Measurements from ENCODE around the gene GOLGB1. TPM values are rescaled to one million over a fixed set of nuclear protein-coding genes. Genes with fewer than 3 reads are reported as not detected.

Gene GOLGB1
- total RNA-seq, 2 experiments from 2014 or later, result 19.0 to 19.5 TPM

DNA sequence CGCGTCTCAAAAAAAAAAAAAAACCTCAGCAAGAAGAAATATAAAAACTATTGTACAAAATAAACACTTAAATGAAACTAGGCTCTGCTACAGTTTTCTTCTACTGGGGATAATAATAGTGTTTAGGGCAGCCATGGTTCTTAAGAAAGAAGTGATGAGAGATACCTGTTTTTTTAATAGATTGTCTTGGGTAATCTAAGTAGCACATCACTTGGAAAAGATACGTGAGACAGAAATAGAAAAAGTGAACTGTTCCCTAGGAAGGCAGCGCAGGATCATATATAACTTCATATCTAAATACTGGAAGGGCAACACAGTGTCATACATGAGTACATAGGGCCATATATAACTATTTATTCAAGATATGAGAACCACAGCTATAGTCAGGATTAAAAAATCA is 11.9 kb downstream of the GOLGB1 start:
- no peak overlapping the region for H3K4me3 Mint-ChIP-seq
- ATAC-seq (no peak), DNase-seq (no peak)
- H3K36me3 Mint-ChIP-seq (ENCODE audit: low read depth), result peaks cover 8% of the 10 kb centered on the region
- intact Hi-C loops (cut with DNase I, micrococcal nuclease), result loop anchor here (5.0 kb wide), 2 partner anchors 85 to 365 kb away; no protein-coding TSS in a partner anchor
- H3K27me3 Mint-ChIP-seq, result no peaks in the 10 kb centered on the region
- H3K27ac Mint-ChIP-seq, result no peak overlapping the region
- peaks cover 1% of the 10 kb centered on the region for H3K9me3 Mint-ChIP-seq (ENCODE audit: low read depth)
- ChIA-PET CTCF (no interaction called here), POLR2A (no interaction called here)
- peaks cover 49% of the 10 kb centered on the region for H3K4me1 Mint-ChIP-seq

DNA sequence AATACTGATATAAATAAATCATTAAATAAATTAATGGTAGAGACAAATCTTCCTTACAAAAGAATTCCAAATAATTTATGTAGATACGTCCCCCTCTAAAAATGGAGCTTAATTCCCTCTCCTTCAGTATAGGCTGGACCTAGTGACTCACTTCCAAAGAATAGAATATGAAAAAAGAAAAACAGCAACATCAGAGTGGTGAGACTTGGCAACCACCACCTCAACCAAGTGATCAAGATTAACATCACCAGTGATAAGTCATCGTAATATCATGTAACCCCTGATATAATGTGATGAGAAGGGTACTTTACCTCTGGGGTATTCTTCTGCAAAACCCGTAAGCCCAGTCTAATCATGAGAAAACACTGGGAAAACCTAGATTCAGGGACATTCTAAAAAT is 13.4 kb downstream of the GOLGB1 start:
- ATAC-seq (peak; percentile 69), DNase-seq (peak; percentile 18)
- ChIA-PET CTCF (interaction anchor here (0.5 to 1.0 kb wide), 4 partner anchors 24 to 302 kb away, joined by 3 read pairs; no protein-coding TSS in a partner anchor), POLR2A (interaction anchor here (0.8 kb wide), 1 partner anchor 680 kb away, joined by 3 read pairs; no protein-coding TSS in a partner anchor)
- intact Hi-C loops (cut with DNase I, micrococcal nuclease), result loop anchor here (5.0 kb wide), 2 partner anchors 84 to 366 kb away; no protein-coding TSS in a partner anchor
- Mint-ChIP-seq H3K4me1 (peaks cover 50% of the 10 kb centered on the region), H3K36me3 (ENCODE audit: low read depth) (peaks cover 5% of the 10 kb centered on the region), H3K9me3 (ENCODE audit: low read depth) (peaks cover under 1% of the 10 kb centered on the region), H3K27ac (peak overlapping the region; percentile 65), H3K4me3 (no peak overlapping the region), H3K27me3 (no peaks in the 10 kb centered on the region)

DNA sequence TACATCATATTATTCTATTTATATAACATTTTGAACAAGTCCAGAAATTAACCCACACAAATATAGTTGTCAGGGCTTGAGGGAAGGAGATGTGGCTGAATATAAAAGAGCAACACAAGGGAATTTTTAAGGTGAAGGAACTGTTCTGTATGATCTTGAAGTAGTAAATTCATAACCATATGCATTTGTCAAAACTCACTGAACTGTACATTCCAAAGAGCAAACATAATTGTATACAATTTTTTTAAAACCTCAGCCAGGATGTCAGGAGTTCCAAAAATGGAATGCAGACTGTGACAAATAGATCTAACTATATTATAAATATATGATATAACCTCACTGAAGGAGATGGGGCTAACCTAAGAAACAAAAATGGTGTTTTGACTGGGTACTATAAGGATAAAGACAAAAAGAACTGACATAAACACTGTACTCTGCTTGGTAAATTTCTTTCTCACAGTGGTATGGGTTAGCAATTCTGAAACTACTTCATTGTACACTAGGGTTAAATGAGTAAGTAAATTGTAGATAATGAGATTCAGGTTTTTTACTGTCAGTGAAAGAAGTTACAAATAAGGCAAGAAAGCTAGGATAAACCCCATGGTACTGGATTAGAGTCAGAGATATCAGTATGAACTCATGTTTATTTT is 14.4 kb downstream of the GOLGB1 start:
- H3K27ac Mint-ChIP-seq, result no peak overlapping the region
- intact Hi-C loops (cut with DNase I, micrococcal nuclease), result loop anchor here (1.0 to 5.0 kb wide), 3 partner anchors 14 to 367 kb away; partner anchors contain the start of gene GOLGB1 (in 1 of the 2)
- no peak overlapping the region for H3K4me3 Mint-ChIP-seq
- DNase-seq, result no peak
- H3K9me3 Mint-ChIP-seq (ENCODE audit: low read depth), result no peaks in the 10 kb centered on the region
- ChIA-PET CTCF (no interaction called here), POLR2A (interaction anchor here (0.8 kb wide), 1 partner anchor 681 kb away, joined by 3 read pairs; no protein-coding TSS in a partner anchor)
- H3K4me1 Mint-ChIP-seq, result peaks cover 46% of the 10 kb centered on the region
- no peaks in the 10 kb centered on the region for H3K27me3 Mint-ChIP-seq
- peak; percentile 97 for ATAC-seq
- peaks cover 5% of the 10 kb centered on the region for H3K36me3 Mint-ChIP-seq (ENCODE audit: low read depth)

DNA sequence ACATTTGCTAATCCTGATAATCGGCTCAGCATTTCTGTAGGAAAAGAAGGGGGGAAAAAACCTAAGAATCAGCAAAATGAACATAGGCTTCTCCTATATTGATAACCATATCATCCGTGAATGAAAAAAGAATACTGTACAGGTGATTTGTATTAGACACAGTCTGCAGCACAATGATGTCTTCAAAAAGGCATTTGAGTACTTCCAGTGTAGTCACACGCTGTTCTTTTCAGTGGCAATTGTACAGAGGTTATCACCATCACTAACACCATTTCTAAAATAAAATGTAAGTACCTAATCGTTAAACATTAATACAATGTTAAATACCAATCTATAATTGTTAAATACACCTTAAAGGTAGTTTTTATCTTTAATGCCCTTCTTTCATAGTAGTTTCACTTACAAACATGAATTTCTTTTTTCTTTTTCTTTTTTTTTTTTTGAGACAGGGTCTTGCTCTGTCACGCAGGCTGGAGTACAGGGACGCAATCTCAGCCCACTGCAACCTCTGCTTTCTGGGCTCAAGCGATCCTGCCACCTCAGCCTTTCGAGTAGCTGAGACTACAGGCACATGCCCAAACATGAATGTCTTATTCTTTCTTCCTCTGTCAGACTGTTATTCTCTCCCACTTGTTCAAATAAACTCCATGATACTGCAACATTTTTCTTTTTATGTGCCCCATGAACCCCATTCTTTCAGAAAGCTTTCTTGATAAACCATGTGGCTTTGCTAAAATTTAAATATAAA is 18.4 kb downstream of the GOLGB1 start:
- ChIA-PET CTCF (interaction anchor here (0.7 kb wide), 1 partner anchor 17 kb away, joined by 3 read pairs; no protein-coding TSS in a partner anchor), POLR2A (no interaction called here)
- no peaks in the 10 kb centered on the region for H3K27me3 Mint-ChIP-seq
- no peak overlapping the region for H3K4me3 Mint-ChIP-seq
- peaks cover 8% of the 10 kb centered on the region for H3K36me3 Mint-ChIP-seq (ENCODE audit: low read depth)
- no peaks in the 10 kb centered on the region for H3K9me3 Mint-ChIP-seq (ENCODE audit: low read depth)
- ATAC-seq (no peak), DNase-seq (no peak)
- H3K27ac Mint-ChIP-seq, result no peak overlapping the region
- H3K4me1 Mint-ChIP-seq, result peaks cover 23% of the 10 kb centered on the region
- intact Hi-C loops (cut with DNase I, micrococcal nuclease), result no loop called here

DNA sequence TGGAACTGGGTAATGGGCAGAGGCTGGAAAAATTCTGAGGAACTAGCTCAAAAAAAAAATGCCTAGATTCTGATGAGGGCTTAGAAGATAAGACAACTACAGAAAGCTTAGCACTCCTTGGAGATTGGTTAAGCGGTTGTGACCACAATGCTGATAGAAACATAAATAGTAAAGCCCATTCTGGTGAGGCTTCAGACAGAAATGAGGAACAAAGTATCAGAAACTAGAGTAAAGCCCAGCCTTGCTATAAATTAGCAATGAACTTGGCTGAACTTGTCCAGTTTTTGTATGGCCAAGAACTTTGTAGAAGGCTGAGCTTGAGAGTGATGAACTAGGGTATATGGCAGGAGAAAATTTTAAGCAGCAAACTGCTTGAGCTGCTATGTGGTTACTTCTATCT is 25.4 kb downstream of the GOLGB1 start:
- DNase-seq (no peak), ATAC-seq (no peak)
- Mint-ChIP-seq H3K27ac (no peak overlapping the region), H3K27me3 (no peaks in the 10 kb centered on the region), H3K36me3 (ENCODE audit: low read depth) (peaks cover 42% of the 10 kb centered on the region), H3K4me1 (no peaks in the 10 kb centered on the region), H3K4me3 (no peak overlapping the region), H3K9me3 (ENCODE audit: low read depth) (no peaks in the 10 kb centered on the region)
- intact Hi-C loops (cut with DNase I, micrococcal nuclease), result no loop called here
- CTCF ChIA-PET, result no interaction called here
- POLR2A ChIA-PET, result no interaction called here

DNA sequence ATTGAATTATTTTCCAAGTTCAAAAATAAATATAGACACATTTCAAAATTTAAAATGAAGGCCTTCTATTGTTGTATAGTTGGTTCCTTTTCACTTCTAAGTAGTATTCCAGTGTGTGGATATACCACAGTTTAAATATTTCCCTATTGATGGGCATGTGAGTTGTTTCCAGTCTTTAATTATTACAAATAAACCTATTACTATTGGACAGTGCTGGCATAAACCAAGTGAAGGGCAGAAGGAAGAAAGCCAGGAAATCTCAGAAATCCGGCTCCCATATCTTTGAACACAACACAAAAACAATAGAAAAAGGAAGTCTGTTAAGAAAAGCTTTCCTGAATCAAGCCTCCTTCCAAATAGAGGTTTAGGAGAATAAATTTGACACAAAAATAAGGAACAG is 26.1 kb downstream of the GOLGB1 start:
- Mint-ChIP-seq H3K27me3 (no peaks in the 10 kb centered on the region), H3K36me3 (ENCODE audit: low read depth) (peaks cover 44% of the 10 kb centered on the region), H3K27ac (no peak overlapping the region), H3K4me3 (no peak overlapping the region), H3K9me3 (ENCODE audit: low read depth) (no peaks in the 10 kb centered on the region), H3K4me1 (peaks cover 3% of the 10 kb centered on the region)
- ChIA-PET CTCF (no interaction called here), POLR2A (no interaction called here)
- no peak for ATAC-seq
- no peak for DNase-seq
- intact Hi-C loops (cut with DNase I, micrococcal nuclease), result no loop called here

DNA sequence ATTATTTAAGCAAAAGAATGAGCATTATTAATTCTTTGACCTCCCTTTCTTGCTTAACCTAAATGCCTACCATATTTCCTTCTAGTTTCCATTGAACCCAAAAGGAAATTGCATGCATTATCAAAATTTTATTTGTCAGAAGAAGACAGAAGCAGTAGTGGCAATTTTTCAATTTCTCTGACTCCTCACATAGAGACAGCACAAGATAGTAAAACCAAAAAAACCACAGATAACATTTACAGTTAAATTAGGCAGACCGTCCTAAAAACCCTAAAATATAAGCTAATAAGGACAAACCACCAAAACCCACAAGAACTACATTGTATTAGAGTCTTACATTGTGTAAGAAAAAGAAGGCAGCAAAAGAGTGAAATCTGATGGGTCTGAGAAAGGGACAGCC is 27.1 kb downstream of the GOLGB1 start:
- ATAC-seq (no peak), DNase-seq (no peak)
- peaks cover 55% of the 10 kb centered on the region for H3K36me3 Mint-ChIP-seq (ENCODE audit: low read depth)
- CTCF ChIA-PET, result no interaction called here
- H3K27me3 Mint-ChIP-seq, result no peaks in the 10 kb centered on the region
- intact Hi-C loops (cut with DNase I, micrococcal nuclease), result no loop called here
- no peak overlapping the region for H3K4me3 Mint-ChIP-seq
- peaks cover 13% of the 10 kb centered on the region for H3K4me1 Mint-ChIP-seq
- no peak overlapping the region for H3K27ac Mint-ChIP-seq
- H3K9me3 Mint-ChIP-seq (ENCODE audit: low read depth), result no peaks in the 10 kb centered on the region
- POLR2A ChIA-PET, result no interaction called here

DNA sequence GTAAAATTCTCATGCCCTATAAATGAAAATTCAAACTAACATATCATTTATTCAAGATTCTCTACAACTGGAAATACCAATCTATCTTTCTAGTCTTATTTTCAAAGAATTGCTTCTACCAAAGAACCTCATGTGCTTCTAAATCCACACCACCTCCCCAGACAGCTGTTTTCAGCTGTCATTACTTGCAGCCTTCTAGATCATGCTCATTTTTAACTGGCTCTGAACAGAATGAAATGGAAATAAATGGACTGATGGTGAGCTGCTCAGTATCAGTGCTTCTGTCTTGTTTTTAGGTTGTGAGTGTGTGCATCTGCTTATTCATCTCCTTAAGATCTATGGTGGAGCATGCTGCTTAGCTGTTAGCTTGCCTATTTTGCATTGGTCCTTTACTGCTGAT is 29.4 kb downstream of the GOLGB1 start:
- Mint-ChIP-seq H3K27ac (no peak overlapping the region), H3K27me3 (no peaks in the 10 kb centered on the region), H3K4me1 (peaks cover 15% of the 10 kb centered on the region), H3K4me3 (no peak overlapping the region), H3K36me3 (ENCODE audit: low read depth) (peaks cover 57% of the 10 kb centered on the region), H3K9me3 (ENCODE audit: low read depth) (no peaks in the 10 kb centered on the region)
- DNase-seq (no peak), ATAC-seq (no peak)
- intact Hi-C loops (cut with DNase I, micrococcal nuclease), result no loop called here
- CTCF ChIA-PET, result interaction anchor here (1.0 kb wide), 1 partner anchor 14 kb away, joined by 6 read pairs; no protein-coding TSS in a partner anchor
- POLR2A ChIA-PET, result no interaction called here

DNA sequence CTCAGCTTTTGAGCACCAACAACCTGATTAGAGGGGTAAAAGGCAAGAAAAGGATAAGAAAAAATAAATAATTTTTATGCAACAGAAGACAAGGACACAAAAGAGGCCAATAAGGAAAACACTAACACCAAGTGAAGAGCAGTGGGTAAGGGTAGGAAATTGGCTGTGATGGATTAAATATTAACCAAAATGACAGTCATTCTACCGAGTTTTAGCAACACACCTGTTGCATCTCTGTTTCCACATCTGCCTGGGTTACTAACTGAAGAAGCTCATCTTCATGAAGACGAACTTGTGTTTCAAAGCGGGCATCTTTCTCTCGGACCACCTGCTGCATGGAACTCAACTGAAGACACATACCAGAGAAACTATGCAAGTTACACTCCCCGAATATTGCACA is 30.1 kb downstream of the GOLGB1 start:
- intact Hi-C loops (cut with DNase I, micrococcal nuclease), result no loop called here
- DNase-seq, result no peak
- Mint-ChIP-seq H3K4me1 (peaks cover 15% of the 10 kb centered on the region), H3K4me3 (no peak overlapping the region), H3K27ac (no peak overlapping the region), H3K36me3 (ENCODE audit: low read depth) (peaks cover 54% of the 10 kb centered on the region), H3K9me3 (ENCODE audit: low read depth) (no peaks in the 10 kb centered on the region), H3K27me3 (no peaks in the 10 kb centered on the region)
- POLR2A ChIA-PET, result no interaction called here
- ATAC-seq, result no peak
- CTCF ChIA-PET, result interaction anchor here (0.6 kb wide), 2 partner anchors 466 to 1034 kb away, joined by 3 read pairs; no protein-coding TSS in a partner anchor

DNA sequence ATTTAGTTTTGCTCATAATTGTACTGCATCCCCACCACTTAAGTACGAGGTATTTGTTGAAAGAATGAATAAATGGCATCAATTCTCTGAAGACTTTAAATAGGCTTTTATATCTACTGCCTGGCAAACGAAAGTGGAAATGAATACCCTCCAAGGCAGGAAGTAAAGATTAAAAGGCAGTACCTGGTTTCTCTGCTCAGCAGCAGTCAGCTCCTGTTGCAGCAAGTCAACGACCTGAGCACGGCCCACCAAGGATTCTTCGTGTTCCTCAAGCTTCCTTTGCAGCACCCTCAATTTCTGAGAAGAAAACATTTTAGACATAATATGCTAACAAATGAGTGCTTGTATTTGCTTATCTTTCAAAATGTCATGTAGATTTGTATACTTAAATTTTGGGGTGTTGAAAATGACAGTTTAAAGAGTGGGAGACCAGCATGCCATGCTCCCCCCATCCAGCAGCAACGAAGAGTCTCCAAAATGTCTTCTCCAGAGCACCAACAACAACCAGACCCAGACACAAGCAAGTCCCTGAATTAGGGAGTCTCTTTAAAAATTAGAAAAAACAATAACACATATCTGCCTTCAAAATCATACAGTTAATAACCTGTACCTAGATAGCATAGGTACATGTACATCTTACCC is 31.2 kb downstream of the GOLGB1 start:
- H3K4me1 Mint-ChIP-seq, result peaks cover 15% of the 10 kb centered on the region
- ATAC-seq (peak; percentile 64), DNase-seq (no peak)
- H3K9me3 Mint-ChIP-seq (ENCODE audit: low read depth), result no peaks in the 10 kb centered on the region
- POLR2A ChIA-PET, result no interaction called here
- CTCF ChIA-PET, result no interaction called here
- H3K36me3 Mint-ChIP-seq (ENCODE audit: low read depth), result peaks cover 50% of the 10 kb centered on the region
- intact Hi-C loops (cut with DNase I, micrococcal nuclease), result no loop called here
- no peaks in the 10 kb centered on the region for H3K27me3 Mint-ChIP-seq
- H3K4me3 Mint-ChIP-seq, result no peak overlapping the region
- H3K27ac Mint-ChIP-seq, result peak overlapping the region; percentile 62

DNA sequence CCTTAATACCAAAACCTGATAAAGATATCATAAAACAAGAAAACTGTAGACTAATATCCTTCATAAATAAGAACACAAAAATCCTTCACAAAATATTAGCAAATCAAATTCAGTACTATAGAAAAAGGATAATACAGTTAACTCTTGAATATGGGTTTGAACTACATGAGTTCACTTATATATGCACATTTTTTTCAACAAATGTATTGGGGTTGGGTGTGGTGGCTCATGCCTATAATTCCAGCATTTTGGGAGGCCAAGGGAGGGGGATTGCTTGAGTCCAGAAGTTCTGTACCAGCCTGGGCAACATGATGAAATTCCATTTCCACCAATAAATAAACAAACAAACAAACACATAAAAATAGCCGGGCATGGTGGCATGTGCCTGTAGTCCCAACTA is 39.2 kb downstream of the GOLGB1 start:
- CTCF ChIA-PET, result no interaction called here
- intact Hi-C loops (cut with DNase I, micrococcal nuclease), result no loop called here
- DNase-seq (no peak), ATAC-seq (no peak)
- no peak overlapping the region for H3K27ac Mint-ChIP-seq
- H3K36me3 Mint-ChIP-seq (ENCODE audit: low read depth), result peaks cover 37% of the 10 kb centered on the region
- no peaks in the 10 kb centered on the region for H3K27me3 Mint-ChIP-seq
- H3K9me3 Mint-ChIP-seq (ENCODE audit: low read depth), result no peaks in the 10 kb centered on the region
- H3K4me1 Mint-ChIP-seq, result peaks cover 2% of the 10 kb centered on the region
- H3K4me3 Mint-ChIP-seq, result no peak overlapping the region
- POLR2A ChIA-PET, result no interaction called here
